ENCODE data around the gene GRIN3A. TPM values are rescaled to one million over a fixed set of nuclear protein-coding genes. Genes with fewer than 3 reads are reported as not detected.
"Not testable (repeated sequence)": the region's sequence is repeated elsewhere in the genome, so short reads cannot be mapped to it uniquely, and the experiment has no call there.

Gene GRIN3A
- total RNA-seq, 1 experiment from 2014 or later: not detected

GRCh38 chr9:101593345-101593744, 145.1 kb downstream of the GRIN3A start:
- H3K27me3 ChIP-seq (replicated peaks): no peaks in the 10 kb centered on the region
- H3K36me3 ChIP-seq: no peaks in the 10 kb centered on the region
- H3K4me1 ChIP-seq (replicated peaks): peaks cover 4% of the 10 kb centered on the region; the same call in 1 of the 2 replicates
- DNase-seq (ENCODE audit: low read depth in 1 of 2, low spot score in 2 of 2): no peak
- no peaks in the 10 kb centered on the region for H3K9me3 ChIP-seq (replicated peaks)
- no peak overlapping the region for H3K27ac ChIP-seq
- no peak overlapping the region for H3K4me3 ChIP-seq

GRCh38 chr9:101592788-101593187, 145.7 kb downstream of the GRIN3A start:
- H3K4me1 ChIP-seq (replicated peaks): peaks cover 4% of the 10 kb centered on the region; the same call in 1 of the 2 replicates
- no peak overlapping the region for H3K27ac ChIP-seq
- H3K36me3 ChIP-seq: no peaks in the 10 kb centered on the region
- H3K4me3 ChIP-seq: no peak overlapping the region
- DNase-seq (ENCODE audit: low read depth in 1 of 2, low spot score in 2 of 2): no peak
- H3K9me3 ChIP-seq (replicated peaks): no peaks in the 10 kb centered on the region
- no peaks in the 10 kb centered on the region for H3K27me3 ChIP-seq (replicated peaks)

- no peak overlapping the region for H3K27ac ChIP-seq
- H3K4me1 ChIP-seq (replicated peaks): peaks cover 4% of the 10 kb centered on the region; the same call in 1 of the 2 replicates
- no peak overlapping the region for H3K4me3 ChIP-seq
- no peaks in the 10 kb centered on the region for H3K27me3 ChIP-seq (replicated peaks)
- H3K36me3 ChIP-seq: no peaks in the 10 kb centered on the region
- H3K9me3 ChIP-seq (replicated peaks): no peaks in the 10 kb centered on the region
- no peak for DNase-seq (ENCODE audit: low read depth in 1 of 2, low spot score in 2 of 2)
Measured at GRCh38 chr9:101591787-101592446, 146.5 kb downstream of the GRIN3A start.

GRCh38 chr9:101590901-101591300, 147.5 kb downstream of the GRIN3A start:
- Histone ChIP-seq H3K4me1 (replicated peaks) (peaks cover 4% of the 10 kb centered on the region; the same call in 1 of the 2 replicates), H3K27ac (no peak overlapping the region), H3K9me3 (replicated peaks) (no peaks in the 10 kb centered on the region), H3K4me3 (no peak overlapping the region), H3K36me3 (no peaks in the 10 kb centered on the region), H3K27me3 (replicated peaks) (no peaks in the 10 kb centered on the region)
- DNase-seq (ENCODE audit: low read depth in 1 of 2, low spot score in 2 of 2): no peak

GRCh38 chr9:101590074-101590473, 148.4 kb downstream of the GRIN3A start:
- H3K36me3 ChIP-seq; H3K4me1 ChIP-seq (replicated peaks); H3K27me3 ChIP-seq (replicated peaks); H3K9me3 ChIP-seq (replicated peaks); H3K4me3 ChIP-seq: not testable (repeated sequence)
- H3K27ac ChIP-seq: peak overlapping the region; percentile 52; the same call in 1 of the 2 replicates
- peak in 1 of 2 experiments; percentile 31 for DNase-seq (ENCODE audit: low read depth in 1 of 2, low spot score in 2 of 2)

- no peaks in the 10 kb centered on the region for H3K36me3 ChIP-seq
- no peak overlapping the region for H3K4me3 ChIP-seq
- no peaks in the 10 kb centered on the region for H3K27me3 ChIP-seq (replicated peaks)
- no peaks in the 10 kb centered on the region for H3K9me3 ChIP-seq (replicated peaks)
- peaks cover 12% of the 10 kb centered on the region for H3K4me1 ChIP-seq (replicated peaks)
- H3K27ac ChIP-seq: no peak overlapping the region
- no peak for DNase-seq (ENCODE audit: low read depth in 1 of 2, low spot score in 2 of 2)
Measured at GRCh38 chr9:101587332-101588043, 151.0 kb downstream of the GRIN3A start.

- no peak overlapping the region for H3K27ac ChIP-seq
- no peaks in the 10 kb centered on the region for H3K36me3 ChIP-seq
- no peaks in the 10 kb centered on the region for H3K9me3 ChIP-seq (replicated peaks)
- no peak for DNase-seq (ENCODE audit: low read depth in 1 of 2, low spot score in 2 of 2)
- H3K4me1 ChIP-seq (replicated peaks): peaks cover 18% of the 10 kb centered on the region
- no peak overlapping the region for H3K4me3 ChIP-seq
- no peaks in the 10 kb centered on the region for H3K27me3 ChIP-seq (replicated peaks)
Measured at GRCh38 chr9:101586651-101587050, 151.8 kb downstream of the GRIN3A start.

- Histone ChIP-seq H3K27me3 (replicated peaks) (no peaks in the 10 kb centered on the region), H3K4me3 (no peak overlapping the region), H3K27ac (no peak overlapping the region), H3K4me1 (replicated peaks) (peaks cover 18% of the 10 kb centered on the region), H3K36me3 (no peaks in the 10 kb centered on the region), H3K9me3 (replicated peaks) (no peaks in the 10 kb centered on the region)
- no peak for DNase-seq (ENCODE audit: low read depth in 1 of 2, low spot score in 2 of 2)
Measured at GRCh38 chr9:101585740-101586139, 152.7 kb downstream of the GRIN3A start.

GRCh38 chr9:101582553-101582952, 155.9 kb downstream of the GRIN3A start:
- no peaks in the 10 kb centered on the region for H3K36me3 ChIP-seq
- peak in 1 of 2 experiments; percentile 33 for DNase-seq (ENCODE audit: low read depth in 1 of 2, low spot score in 2 of 2)
- H3K27me3 ChIP-seq (replicated peaks): no peaks in the 10 kb centered on the region
- H3K4me3 ChIP-seq: no peak overlapping the region
- H3K27ac ChIP-seq: peak overlapping the region; percentile 35; the same call in 1 of the 2 replicates
- peaks cover 13% of the 10 kb centered on the region for H3K4me1 ChIP-seq (replicated peaks)
- no peaks in the 10 kb centered on the region for H3K9me3 ChIP-seq (replicated peaks)

- Histone ChIP-seq H3K27ac (no peak overlapping the region), H3K36me3 (no peaks in the 10 kb centered on the region), H3K27me3 (replicated peaks) (no peaks in the 10 kb centered on the region), H3K4me1 (replicated peaks) (peaks cover 13% of the 10 kb centered on the region), H3K4me3 (no peak overlapping the region), H3K9me3 (replicated peaks) (no peaks in the 10 kb centered on the region)
- no peak for DNase-seq (ENCODE audit: low read depth in 1 of 2, low spot score in 2 of 2)
Measured at GRCh38 chr9:101579711-101580545, 158.5 kb downstream of the GRIN3A start.

- H3K27ac ChIP-seq: no peak overlapping the region
- peaks cover 13% of the 10 kb centered on the region for H3K4me1 ChIP-seq (replicated peaks)
- no peak overlapping the region for H3K4me3 ChIP-seq
- H3K36me3 ChIP-seq: no peaks in the 10 kb centered on the region
- DNase-seq (ENCODE audit: low read depth in 1 of 2, low spot score in 2 of 2): no peak
- H3K9me3 ChIP-seq (replicated peaks): no peaks in the 10 kb centered on the region
- H3K27me3 ChIP-seq (replicated peaks): no peaks in the 10 kb centered on the region
Measured at GRCh38 chr9:101578378-101578777, 160.1 kb downstream of the GRIN3A start.

- H3K4me1 ChIP-seq (replicated peaks): no peaks in the 10 kb centered on the region
- H3K4me3 ChIP-seq: no peak overlapping the region
- H3K9me3 ChIP-seq (replicated peaks): no peaks in the 10 kb centered on the region
- no peak for DNase-seq (ENCODE audit: low read depth in 1 of 2, low spot score in 2 of 2)
- H3K36me3 ChIP-seq: no peaks in the 10 kb centered on the region
- no peak overlapping the region for H3K27ac ChIP-seq
- no peaks in the 10 kb centered on the region for H3K27me3 ChIP-seq (replicated peaks)
Measured at GRCh38 chr9:101574731-101575333, 163.6 kb downstream of the GRIN3A start.

GRCh38 chr9:101572316-101572715, 166.1 kb downstream of the GRIN3A start:
- no peaks in the 10 kb centered on the region; the same call in 1 of the 2 replicates for H3K4me1 ChIP-seq (replicated peaks)
- no peak for DNase-seq (ENCODE audit: low read depth in 1 of 2, low spot score in 2 of 2)
- H3K9me3 ChIP-seq (replicated peaks): no peaks in the 10 kb centered on the region
- no peaks in the 10 kb centered on the region for H3K27me3 ChIP-seq (replicated peaks)
- H3K36me3 ChIP-seq: peaks cover 12% of the 10 kb centered on the region
- no peak overlapping the region for H3K27ac ChIP-seq
- no peak overlapping the region for H3K4me3 ChIP-seq
